HCT116 (cell line): ENCODE data around the gene PKP2. TPM values are rescaled to one million over a fixed set of nuclear protein-coding genes. Genes with fewer than 3 reads are reported as not detected.

Experiments
- ATAC-seq: fragments of 200-7000 bp; cut with Tn5 transposase; 2 replicates; pipeline ENCODE4 v1.9.1; 2020; ENCODE audit warnings: mild to moderate bottlenecking, moderate library complexity
- BruUV-seq: library from RNA; stranded (reverse); fragments of 400-500 nt; replicated peaks from 2 replicates; lab custom pipeline; 2021; lab: Mats Ljungman, UMichigan
- CTCF ChIA-PET: fragments of 300-600 bp; sonication (Branson Sonifier 250); formaldehyde crosslinking; loops from one replicate; lab custom pipeline; 2021; ENCODE audit warnings: antibody characterized with exemption; lab: Charles Lee
- POLR2A ChIA-PET: fragments of 300-600, 350-600 bp; sonication (Branson Sonifier 250); formaldehyde crosslinking; loops from one replicate; lab custom pipeline; 2021; ENCODE audit warnings: antibody characterized with exemption; lab: Charles Lee
- RAD21 ChIA-PET, 2 experiments: fragments of 300-600 bp; sonication (Branson Sonifier 250); formaldehyde crosslinking; loops; one replicate each; lab custom pipeline; 2023; ENCODE audit warnings: low total read pairs in 2 of 2; ENCODE audit not compliant: uncharacterized antibody in 2 of 2, unreplicated experiment in 2 of 2, low non-redundant PET in 1 of 2; lab: Charles Lee
- DNase-seq: peaks from one replicate; pipeline ENCODE4 v3.0.0-alpha.2; 2010; ENCODE audit warnings: low read depth, low spot score
- H2AFZ ChIP-seq: fragments of 200-600 bp; shearing (Covaris generic), sonication (generic); 2 replicates; pipeline ENCODE4 v1.6.1; 2017; ENCODE audit warnings: low read depth, mixed run types, mixed read lengths, antibody characterized with exemption, low read length; ENCODE audit not compliant: poor library complexity, severe bottlenecking
- H3K27ac ChIP-seq: 2 replicates; pipeline ENCODE4 v1.5.1; 2012; ENCODE audit warnings: low read depth, low read length
- H3K27me3 ChIP-seq: fragments of 200-600 bp; sonication (generic); 2 replicates; pipeline ENCODE4 v1.6.1; 2016; ENCODE audit warnings: mixed run types, low read length, mixed read lengths; ENCODE audit not compliant: insufficient read depth
- H3K36me3 ChIP-seq, 2 experiments: fragments of 200-500 bp in 1 of 2; fragments of 200-600 bp in 1 of 2; sonication (Bioruptor generic) in 1 of 2; sonication (generic) in 1 of 2; 2 replicates each; pipeline versions ENCODE4 v1.5.1 to v1.6.1; 2014 to 2016; ENCODE audit warnings: low read length in 2 of 2, inconsistent platforms in 1 of 2, mixed read lengths in 1 of 2, mixed run types in 1 of 2; ENCODE audit not compliant: insufficient read depth in 2 of 2, control insufficient read depth in 1 of 2
- H3K4me1 ChIP-seq, 2 experiments: fragments of 200-600 bp in 1 of 2; sonication (generic) in 1 of 2; 2 replicates each; pipeline versions ENCODE4 v1.5.1 to v1.6.1; 2012 to 2017; ENCODE audit warnings: low read length in 2 of 2, inconsistent platforms in 1 of 2, mild to moderate bottlenecking in 1 of 2, mixed read lengths in 1 of 2, mixed run types in 1 of 2, moderate library complexity in 1 of 2; ENCODE audit not compliant: insufficient read depth in 2 of 2, control insufficient read depth in 1 of 2
- H3K4me2 ChIP-seq: fragments of 200-600 bp; sonication (generic); 2 replicates; pipeline ENCODE4 v1.6.1; 2017; ENCODE audit warnings: mixed run types, low read length, mixed read lengths
- H3K4me3 ChIP-seq, 2 experiments: fragments of 200-600 bp in 1 of 2; sonication (generic) in 1 of 2; replicated peaks in 1 of 2; 2 replicates each; pipeline ENCODE4 v1.5.1; 2011 to 2016; ENCODE audit warnings: low read length in 2 of 2, control low read depth in 1 of 2, low read depth in 1 of 2, mild to moderate bottlenecking in 1 of 2, mixed read lengths in 1 of 2, mixed run types in 1 of 2
- H3K79me2 ChIP-seq: fragments of 200-600 bp; sonication (generic); 2 replicates; pipeline ENCODE4 v1.6.1; 2017; ENCODE audit warnings: mild to moderate bottlenecking, mixed run types, low read length, moderate library complexity, mixed read lengths; ENCODE audit not compliant: insufficient read depth
- H3K9ac ChIP-seq: fragments of 200-600 bp; sonication (generic); 2 replicates; pipeline ENCODE4 v1.6.1; 2016; ENCODE audit warnings: low read length, mixed read lengths
- H3K9me2 ChIP-seq: fragments of 200-600 bp; sonication (generic), shearing (Covaris generic); 2 replicates; pipeline ENCODE4 v1.6.1; 2017; ENCODE audit warnings: mixed run types, mild to moderate bottlenecking, moderate library complexity; ENCODE audit not compliant: insufficient read depth
- H3K9me3 ChIP-seq, 2 experiments: fragments of 200-500 bp in 1 of 2; fragments of 200-600 bp in 1 of 2; sonication (Bioruptor generic) in 1 of 2; sonication (generic) in 1 of 2; 2 replicates each; pipeline ENCODE4 v1.6.1; 2014 to 2017; ENCODE audit warnings: low read length in 2 of 2, mixed read lengths in 2 of 2, inconsistent platforms in 1 of 2, low read depth in 1 of 2, mild to moderate bottlenecking in 1 of 2, mixed run types in 1 of 2, moderate library complexity in 1 of 2; ENCODE audit not compliant: control insufficient read depth in 1 of 2, insufficient read depth in 1 of 2
- H4K20me1 ChIP-seq: fragments of 200-600 bp; sonication (generic), shearing (Covaris generic); 2 replicates; pipeline ENCODE4 v1.6.1; 2017; ENCODE audit warnings: mixed run types, mild to moderate bottlenecking, moderate library complexity; ENCODE audit not compliant: insufficient read depth
- ATF3 ChIP-seq: IDR thresholded peaks from 2 replicates; pipeline ENCODE4 v1.6.1; 2012
- CBX3 ChIP-seq: IDR thresholded peaks from 2 replicates; pipeline ENCODE4 v1.6.1; 2012; ENCODE audit warnings: low read depth
- EGR1 ChIP-seq: IDR thresholded peaks from 2 replicates; pipeline ENCODE4 v1.6.1; 2012; ENCODE audit warnings: low read depth
- ELF1 ChIP-seq: IDR thresholded peaks from 2 replicates; pipeline ENCODE4 v1.6.1; 2012; ENCODE audit warnings: low read depth, borderline replicate concordance
- EZH2phosphoT487 ChIP-seq: fragments of 200-600 bp; IDR thresholded peaks from 2 replicates; pipeline ENCODE4 v1.6.1; 2018; ENCODE audit warnings: antibody characterized with exemption, borderline replicate concordance
- FOSL1 ChIP-seq: IDR thresholded peaks from 2 replicates; pipeline ENCODE4 v1.6.1; 2012; ENCODE audit warnings: low read depth
- JUND ChIP-seq: IDR thresholded peaks from 2 replicates; pipeline ENCODE4 v1.6.1; 2012
- MAX ChIP-seq: IDR thresholded peaks from 2 replicates; pipeline ENCODE4 v1.6.1; 2012
- POLR2A ChIP-seq: IDR thresholded peaks from 2 replicates; pipeline ENCODE4 v1.7.0; 2011; ENCODE audit warnings: borderline replicate concordance; ENCODE audit not compliant: insufficient read depth, insufficient read length; ENCODE audit errors: extremely low read depth
- SP1 ChIP-seq: IDR thresholded peaks from 2 replicates; pipeline ENCODE4 v1.6.1; 2012; ENCODE audit warnings: low read depth
- SRF ChIP-seq: IDR thresholded peaks from 2 replicates; pipeline ENCODE4 v1.6.1; 2012; ENCODE audit warnings: low read depth
- YY1 ChIP-seq: IDR thresholded peaks from 2 replicates; pipeline ENCODE4 v1.6.1; 2011; ENCODE audit warnings: low read length, low read depth, moderate library complexity, mild to moderate bottlenecking; ENCODE audit not compliant: insufficient replicate concordance; ENCODE audit errors: extremely low read depth
- ZFX ChIP-seq: fragments of 450-650 bp; IDR thresholded peaks from 2 replicates; pipeline ENCODE4 v1.6.1; 2017
- intact Hi-C: fragments of 100-400 bp; cut with micrococcal nuclease; formaldehyde crosslinking; loops from 2 replicates; pipeline ENCODE4 v1.10.0; 2022
- total RNA-seq: library from RNA; stranded (reverse); gene quantifications from one replicate; pipeline ENCODE4 v1.2.1, GENCODE V29; 2021; ENCODE audit not compliant: unreplicated experiment
- TF ChIP-seq, protein P1 (sequence below): IDR thresholded peaks from 2 replicates; pipeline ENCODE4 v1.6.1; 2012; ENCODE audit warnings: low read depth
- TF ChIP-seq, protein P2 (sequence below): IDR thresholded peaks from 2 replicates; pipeline ENCODE4 v1.6.1; 2011; ENCODE audit warnings: mild to moderate bottlenecking, low read length, moderate library complexity; ENCODE audit not compliant: insufficient replicate concordance; ENCODE audit errors: extremely low read depth

The PKP2 gene
- total RNA-seq, 1 experiment from 2014 or later = 21.5 TPM

DNA sequence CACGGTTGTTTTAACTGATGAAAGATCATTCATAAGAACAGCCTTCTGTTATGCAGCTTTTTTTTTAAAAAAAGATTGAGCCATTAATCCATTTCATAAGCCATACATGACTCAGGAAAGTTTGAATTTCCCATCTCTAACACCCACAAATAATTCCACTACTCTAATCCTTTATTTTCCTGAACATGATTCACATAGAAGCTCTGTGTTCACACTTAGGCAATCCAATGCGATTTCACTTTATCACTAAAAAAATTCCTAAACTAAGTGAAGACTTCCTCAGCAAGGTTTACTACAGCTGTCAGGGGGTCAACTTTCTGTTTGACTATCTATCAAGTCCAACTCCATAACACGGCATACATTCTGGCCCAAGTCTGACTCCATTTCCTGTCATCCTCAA lies 25.9 kb downstream of the PKP2 start:
- H3K9me3 ChIP-seq = no peaks in the 10 kb centered on the region
- ATAC-seq = no peak
- no peak overlapping the region for H3K9ac ChIP-seq
- no peak for DNase-seq
- no peak overlapping the region for H3K4me2 ChIP-seq
- H3K9me2 ChIP-seq = no peaks in the 10 kb centered on the region
- no peak overlapping the region for H2AFZ ChIP-seq
- ChIA-PET POLR2A (no interaction called here), RAD21 (no interaction called here), CTCF (no interaction called here)
- no peak for TF ChIP-seq FOSL1
- no peak for TF ChIP-seq ZFX
- TF ChIP-seq, protein P1, sequence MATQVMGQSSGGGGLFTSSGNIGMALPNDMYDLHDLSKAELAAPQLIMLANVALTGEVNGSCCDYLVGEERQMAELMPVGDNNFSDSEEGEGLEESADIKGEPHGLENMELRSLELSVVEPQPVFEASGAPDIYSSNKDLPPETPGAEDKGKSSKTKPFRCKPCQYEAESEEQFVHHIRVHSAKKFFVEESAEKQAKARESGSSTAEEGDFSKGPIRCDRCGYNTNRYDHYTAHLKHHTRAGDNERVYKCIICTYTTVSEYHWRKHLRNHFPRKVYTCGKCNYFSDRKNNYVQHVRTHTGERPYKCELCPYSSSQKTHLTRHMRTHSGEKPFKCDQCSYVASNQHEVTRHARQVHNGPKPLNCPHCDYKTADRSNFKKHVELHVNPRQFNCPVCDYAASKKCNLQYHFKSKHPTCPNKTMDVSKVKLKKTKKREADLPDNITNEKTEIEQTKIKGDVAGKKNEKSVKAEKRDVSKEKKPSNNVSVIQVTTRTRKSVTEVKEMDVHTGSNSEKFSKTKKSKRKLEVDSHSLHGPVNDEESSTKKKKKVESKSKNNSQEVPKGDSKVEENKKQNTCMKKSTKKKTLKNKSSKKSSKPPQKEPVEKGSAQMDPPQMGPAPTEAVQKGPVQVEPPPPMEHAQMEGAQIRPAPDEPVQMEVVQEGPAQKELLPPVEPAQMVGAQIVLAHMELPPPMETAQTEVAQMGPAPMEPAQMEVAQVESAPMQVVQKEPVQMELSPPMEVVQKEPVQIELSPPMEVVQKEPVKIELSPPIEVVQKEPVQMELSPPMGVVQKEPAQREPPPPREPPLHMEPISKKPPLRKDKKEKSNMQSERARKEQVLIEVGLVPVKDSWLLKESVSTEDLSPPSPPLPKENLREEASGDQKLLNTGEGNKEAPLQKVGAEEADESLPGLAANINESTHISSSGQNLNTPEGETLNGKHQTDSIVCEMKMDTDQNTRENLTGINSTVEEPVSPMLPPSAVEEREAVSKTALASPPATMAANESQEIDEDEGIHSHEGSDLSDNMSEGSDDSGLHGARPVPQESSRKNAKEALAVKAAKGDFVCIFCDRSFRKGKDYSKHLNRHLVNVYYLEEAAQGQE = no peak
- 0 out of 2 replicates have a peak, but pooled peaks cover 4% of the 10 kb centered on the region for H3K79me2 ChIP-seq
- no peaks in the 10 kb centered on the region for H3K27me3 ChIP-seq
- H3K27ac ChIP-seq = no peak overlapping the region
- no TSS peak for BruUV-seq
- H3K4me1 ChIP-seq = peaks cover 0 to 3% of the 10 kb centered on the region in 2 experiments; a peak in 1 of 4 replicates
- no peaks in the 10 kb centered on the region for H4K20me1 ChIP-seq
- H3K36me3 ChIP-seq = no peaks in the 10 kb centered on the region; a peak in 2 of 4 replicates
- intact Hi-C loops = no loop called here
- H3K4me3 ChIP-seq = no peak overlapping the region

DNA sequence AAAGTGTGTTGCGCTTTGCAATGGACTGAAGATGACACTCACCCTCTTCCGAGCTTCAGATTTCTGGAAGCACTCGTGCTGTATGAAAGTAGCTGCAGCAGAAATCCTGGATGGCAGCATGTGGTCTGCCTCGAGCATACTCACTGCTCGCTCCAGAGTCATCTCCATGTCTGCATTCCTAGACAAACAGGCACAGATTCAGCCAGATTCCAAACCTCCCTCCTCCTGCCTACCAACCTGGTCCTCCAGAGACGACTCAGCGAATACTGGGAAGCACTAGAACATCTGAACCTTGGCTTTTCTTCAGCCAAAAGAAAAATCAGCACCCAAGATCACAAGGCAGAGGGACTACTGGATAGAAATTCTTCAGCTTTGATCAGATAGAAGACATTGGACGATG lies 27.7 kb downstream of the PKP2 start:
- Histone ChIP-seq H3K4me1 (peaks cover 0 to 3% of the 10 kb centered on the region in 2 experiments; a peak in 1 of 4 replicates), H3K4me3 (no peak overlapping the region), H3K27me3 (no peaks in the 10 kb centered on the region), H3K9me2 (no peaks in the 10 kb centered on the region), H3K36me3 (no peaks in the 10 kb centered on the region; a peak in 2 of 4 replicates), H3K4me2 (no peak overlapping the region), H3K9ac (no peak overlapping the region), H3K9me3 (no peaks in the 10 kb centered on the region), H2AFZ (no peak overlapping the region), H3K27ac (no peak overlapping the region), H4K20me1 (no peaks in the 10 kb centered on the region), H3K79me2 (0 out of 2 replicates have a peak, but pooled peaks cover 4% of the 10 kb centered on the region)
- DNase-seq (no peak), ATAC-seq (no peak)
- ChIA-PET RAD21 (no interaction called here), POLR2A (no interaction called here), CTCF (no interaction called here)
- no TSS peak for BruUV-seq
- intact Hi-C loops = no loop called here
- TF ChIP-seq, protein P2, sequence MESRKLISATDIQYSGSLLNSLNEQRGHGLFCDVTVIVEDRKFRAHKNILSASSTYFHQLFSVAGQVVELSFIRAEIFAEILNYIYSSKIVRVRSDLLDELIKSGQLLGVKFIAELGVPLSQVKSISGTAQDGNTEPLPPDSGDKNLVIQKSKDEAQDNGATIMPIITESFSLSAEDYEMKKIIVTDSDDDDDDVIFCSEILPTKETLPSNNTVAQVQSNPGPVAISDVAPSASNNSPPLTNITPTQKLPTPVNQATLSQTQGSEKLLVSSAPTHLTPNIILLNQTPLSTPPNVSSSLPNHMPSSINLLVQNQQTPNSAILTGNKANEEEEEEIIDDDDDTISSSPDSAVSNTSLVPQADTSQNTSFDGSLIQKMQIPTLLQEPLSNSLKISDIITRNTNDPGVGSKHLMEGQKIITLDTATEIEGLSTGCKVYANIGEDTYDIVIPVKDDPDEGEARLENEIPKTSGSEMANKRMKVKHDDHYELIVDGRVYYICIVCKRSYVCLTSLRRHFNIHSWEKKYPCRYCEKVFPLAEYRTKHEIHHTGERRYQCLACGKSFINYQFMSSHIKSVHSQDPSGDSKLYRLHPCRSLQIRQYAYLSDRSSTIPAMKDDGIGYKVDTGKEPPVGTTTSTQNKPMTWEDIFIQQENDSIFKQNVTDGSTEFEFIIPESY = no peak
- no peak for TF ChIP-seq EGR1
- no peak for TF ChIP-seq MAX
- no peak for TF ChIP-seq EZH2phosphoT487
- TF ChIP-seq POLR2A = no peak
- no peak for TF ChIP-seq SP1
- no peak for TF ChIP-seq JUND
- no peak for TF ChIP-seq YY1
- TF ChIP-seq SRF = no peak
- no peak for TF ChIP-seq ATF3
- TF ChIP-seq ELF1 = no peak
- no peak for TF ChIP-seq CBX3
